GM21825 (cell line): Measurements from ENCODE around the gene ADNP.

ENCODE experiments used
- ATAC-seq: cut with Tn5 transposase; IDR thresholded peaks from one replicate; pipeline ENCODE4 v1.9.1; 2021; ENCODE audit warnings: mild to moderate bottlenecking, moderate library complexity; ENCODE audit not compliant: unreplicated experiment

Gene ADNP

GRCh38 chr20:50874111-50874757 lies 57.0 kb downstream of the ADNP start:
- no peak for ATAC-seq

- no peak for ATAC-seq
These were observed 57.7 kb downstream of the ADNP start for GRCh38 chr20:50873585-50873984.

GRCh38 chr20:50872560-50873425 lies 58.4 kb downstream of the ADNP start:
- no peak for ATAC-seq

GRCh38 chr20:50870561-50871161 lies 60.6 kb downstream of the ADNP start:
- ATAC-seq, result no peak

GRCh38 chr20:50868509-50869495 lies 62.4 kb downstream of the ADNP start:
- ATAC-seq, result no peak

- ATAC-seq, result no peak
These were observed 63.4 kb downstream of the ADNP start for GRCh38 chr20:50867805-50868204.

- no peak for ATAC-seq
These were observed 64.4 kb downstream of the ADNP start for GRCh38 chr20:50866831-50867230.

GRCh38 chr20:50866036-50866685 lies 65.1 kb downstream of the ADNP start:
- ATAC-seq, result no peak

GRCh38 chr20:50865591-50865990 lies 65.6 kb downstream of the ADNP start:
- no peak for ATAC-seq

- ATAC-seq, result no peak
These were observed 66.1 kb downstream of the ADNP start for GRCh38 chr20:50865114-50865513.

- no peak for ATAC-seq
These were observed 68.7 kb downstream of the ADNP start for GRCh38 chr20:50862546-50862945.

GRCh38 chr20:50861012-50861411 lies 70.2 kb downstream of the ADNP start:
- ATAC-seq, result no peak

- ATAC-seq, result no peak
These were observed 72.1 kb downstream of the ADNP start for GRCh38 chr20:50859161-50859560.

GRCh38 chr20:50858525-50858924 lies 72.7 kb downstream of the ADNP start:
- ATAC-seq, result no peak

- ATAC-seq, result no peak
These were observed 73.9 kb downstream of the ADNP start for GRCh38 chr20:50857348-50857747.

GRCh38 chr20:50856475-50857041 lies 74.7 kb downstream of the ADNP start:
- ATAC-seq, result no peak

GRCh38 chr20:50855498-50856474 lies 75.5 kb downstream of the ADNP start:
- ATAC-seq, result no peak

GRCh38 chr20:50854506-50855249 lies 76.6 kb downstream of the ADNP start:
- ATAC-seq, result no peak
